ENCODE data around the gene CFAP251.

- TF ChIP-seq POLR2AphosphoS5 (IDR thresholded peaks at IDR 0.05): no peak
- TF ChIP-seq CTCF (IDR thresholded peaks at IDR 0.05): no peak
- TF ChIP-seq POLR2A (IDR thresholded peaks at IDR 0.05; ENCODE audit: low read depth): no peak
- TF ChIP-seq EP300 (IDR thresholded peaks at IDR 0.05): no peak
Measured at GRCh38 chr12:122024132-122024785, 105.9 kb downstream of the CFAP251 start.
